ENCODE measurements around the gene MDN1.

GRCh38 chr6:89707766-89708165, 111.8 kb downstream of the MDN1 start:
- TF ChIP-seq, protein P1, sequence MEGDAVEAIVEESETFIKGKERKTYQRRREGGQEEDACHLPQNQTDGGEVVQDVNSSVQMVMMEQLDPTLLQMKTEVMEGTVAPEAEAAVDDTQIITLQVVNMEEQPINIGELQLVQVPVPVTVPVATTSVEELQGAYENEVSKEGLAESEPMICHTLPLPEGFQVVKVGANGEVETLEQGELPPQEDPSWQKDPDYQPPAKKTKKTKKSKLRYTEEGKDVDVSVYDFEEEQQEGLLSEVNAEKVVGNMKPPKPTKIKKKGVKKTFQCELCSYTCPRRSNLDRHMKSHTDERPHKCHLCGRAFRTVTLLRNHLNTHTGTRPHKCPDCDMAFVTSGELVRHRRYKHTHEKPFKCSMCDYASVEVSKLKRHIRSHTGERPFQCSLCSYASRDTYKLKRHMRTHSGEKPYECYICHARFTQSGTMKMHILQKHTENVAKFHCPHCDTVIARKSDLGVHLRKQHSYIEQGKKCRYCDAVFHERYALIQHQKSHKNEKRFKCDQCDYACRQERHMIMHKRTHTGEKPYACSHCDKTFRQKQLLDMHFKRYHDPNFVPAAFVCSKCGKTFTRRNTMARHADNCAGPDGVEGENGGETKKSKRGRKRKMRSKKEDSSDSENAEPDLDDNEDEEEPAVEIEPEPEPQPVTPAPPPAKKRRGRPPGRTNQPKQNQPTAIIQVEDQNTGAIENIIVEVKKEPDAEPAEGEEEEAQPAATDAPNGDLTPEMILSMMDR (IDR thresholded peaks at IDR 0.05; ENCODE audit: low read depth, low read length) = no peak
- TF ChIP-seq EZH2phosphoT487 (IDR thresholded peaks at IDR 0.05; ENCODE audit: low read depth) = no peak

Measured in OCI-LY3 (cell line).